ENCODE results near the gene OTOF. TPM values are rescaled to one million over a fixed set of nuclear protein-coding genes. Genes with fewer than 3 reads are reported as not detected.

The OTOF gene
- polyA plus RNA-seq: under 1 TPM; 0.05 to 0.56 (median 0.19) TPM

DNA sequence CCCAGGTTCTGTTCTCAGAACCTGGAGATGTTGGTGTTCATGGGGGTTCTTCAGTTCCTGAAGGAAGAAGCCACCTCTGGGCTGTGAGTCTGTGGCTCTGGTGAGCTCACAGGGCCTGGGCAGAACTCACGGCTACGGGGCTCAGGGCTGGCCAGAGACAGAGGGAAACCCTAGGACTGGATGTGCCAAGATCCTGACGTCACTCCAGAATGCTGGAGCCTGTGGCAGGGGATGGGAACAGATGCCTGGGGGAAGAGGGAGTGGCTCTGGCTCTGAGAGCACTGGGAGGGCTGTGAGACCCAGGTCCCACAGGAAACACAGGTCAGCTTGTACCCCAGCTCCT lies at the start of gene OTOF:
OTOF (minus strand) TSS at position 214 of the 343 bp plus-strand sequence.
- WGBS, 3 donors: 27 to 41% (median 34%) methylated on average over 3 of the region's 3 CpGs

DNA sequence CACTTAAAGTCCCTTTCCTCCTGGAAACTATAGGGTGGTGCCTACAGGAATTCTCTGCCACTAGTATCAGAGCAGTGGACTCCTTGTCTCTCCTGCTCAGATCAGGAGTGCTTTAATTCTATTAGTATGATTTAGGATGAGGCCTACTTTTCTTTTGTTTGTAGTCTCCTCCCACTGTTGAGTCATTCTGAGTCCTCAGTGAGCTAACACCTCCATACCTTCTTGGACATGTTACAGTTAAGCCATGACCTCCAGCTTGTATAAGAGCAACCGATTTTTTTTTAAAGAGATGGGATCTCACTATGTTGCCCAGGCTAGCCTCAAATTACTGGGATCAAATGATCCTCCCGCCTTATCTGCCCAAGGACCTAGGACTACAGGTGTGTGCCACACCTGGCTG lies 48.7 kb upstream of the OTOF start:
- 79 to 89% (median 86%) methylated on average over 2 of the region's 2 CpGs for WGBS, 3 donors
- H3K27ac ChIP-seq (ENCODE audit: low read depth, low read length): no peak overlapping the region

More for the DNA sequence above, at the start of gene OTOF:
- no peak within 1 kb of the TSS for H3K27ac ChIP-seq (ENCODE audit: low read depth, low read length)

DNA sequence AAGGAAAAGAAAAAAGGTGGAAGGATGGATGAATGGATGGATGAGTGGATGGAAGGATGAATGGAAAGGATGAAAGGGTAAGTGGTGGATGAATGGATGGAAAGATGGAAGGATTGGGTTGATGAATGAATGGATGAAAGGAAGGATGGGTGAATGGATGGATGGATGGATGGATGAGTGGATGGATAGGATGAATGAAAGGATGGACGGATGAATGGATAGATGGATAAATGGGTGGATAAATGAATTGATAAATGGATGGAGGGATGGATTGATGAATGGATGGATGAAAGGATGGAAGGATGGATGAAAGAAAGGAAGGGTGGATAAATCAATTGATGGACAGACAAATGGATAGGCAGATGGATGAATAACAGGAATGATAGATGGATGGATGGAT lies 48.2 kb upstream of the OTOF start:
- no peak overlapping the region for H3K27ac ChIP-seq (ENCODE audit: low read depth, low read length)
- WGBS, 3 donors: 80 to 92% (median 92%) methylated on average over 1 of the region's 1 CpG

DNA sequence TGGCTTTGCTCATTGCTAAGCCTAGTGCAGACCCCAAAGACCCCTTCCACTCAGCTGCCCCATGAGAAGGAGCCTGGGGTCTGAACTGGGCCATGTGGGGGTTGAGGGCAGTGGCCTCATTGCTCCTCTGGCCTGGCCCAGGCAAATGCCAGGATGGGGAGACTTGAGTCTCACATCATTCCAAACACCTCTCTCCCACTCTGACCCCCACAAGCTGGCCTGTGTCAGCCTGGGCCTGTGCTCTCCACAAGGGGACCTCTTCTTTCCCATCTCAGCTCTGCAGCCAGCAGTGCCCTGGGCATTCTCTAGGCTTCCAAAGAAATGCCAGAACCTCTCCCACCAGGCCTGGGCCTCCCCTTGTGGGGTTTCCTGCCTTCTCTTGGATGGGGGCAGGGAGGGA lies 45.8 kb upstream of the OTOF start:
- no peak overlapping the region for H3K27ac ChIP-seq (ENCODE audit: low read depth, low read length)

GRCh38 chr2:26522751-26523171 lies 44.8 kb upstream of the OTOF start:
- no peak overlapping the region for H3K27ac ChIP-seq (ENCODE audit: low read depth, low read length)
- WGBS, 3 donors: 73 to 91% (median 76%) methylated on average over 7 of the region's 7 CpGs

- 64 to 72% (median 70%) methylated on average over 6 of the region's 6 CpGs for WGBS, 3 donors
- no peak overlapping the region for H3K27ac ChIP-seq (ENCODE audit: low read depth, low read length)
These were observed 44.4 kb upstream of the OTOF start for GRCh38 chr2:26522325-26522724.

DNA sequence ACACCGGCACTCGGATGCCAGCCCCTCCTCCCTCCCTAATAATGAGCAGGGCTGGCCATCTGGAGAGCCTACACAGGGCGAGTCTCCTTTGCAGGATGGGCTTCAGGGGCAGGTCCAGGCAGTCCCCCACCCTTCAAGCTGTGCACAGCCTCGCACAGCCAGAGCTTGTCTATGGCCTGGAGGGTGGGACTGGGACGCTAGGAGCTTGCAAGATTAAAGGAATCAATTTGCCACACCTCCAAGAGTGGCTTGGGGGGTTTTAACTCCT lies 43.9 kb upstream of the OTOF start:
- WGBS, 3 donors: 39 to 53% (median 44%) methylated on average over 5 of the region's 5 CpGs
- no peak overlapping the region for H3K27ac ChIP-seq (ENCODE audit: low read depth, low read length)

DNA sequence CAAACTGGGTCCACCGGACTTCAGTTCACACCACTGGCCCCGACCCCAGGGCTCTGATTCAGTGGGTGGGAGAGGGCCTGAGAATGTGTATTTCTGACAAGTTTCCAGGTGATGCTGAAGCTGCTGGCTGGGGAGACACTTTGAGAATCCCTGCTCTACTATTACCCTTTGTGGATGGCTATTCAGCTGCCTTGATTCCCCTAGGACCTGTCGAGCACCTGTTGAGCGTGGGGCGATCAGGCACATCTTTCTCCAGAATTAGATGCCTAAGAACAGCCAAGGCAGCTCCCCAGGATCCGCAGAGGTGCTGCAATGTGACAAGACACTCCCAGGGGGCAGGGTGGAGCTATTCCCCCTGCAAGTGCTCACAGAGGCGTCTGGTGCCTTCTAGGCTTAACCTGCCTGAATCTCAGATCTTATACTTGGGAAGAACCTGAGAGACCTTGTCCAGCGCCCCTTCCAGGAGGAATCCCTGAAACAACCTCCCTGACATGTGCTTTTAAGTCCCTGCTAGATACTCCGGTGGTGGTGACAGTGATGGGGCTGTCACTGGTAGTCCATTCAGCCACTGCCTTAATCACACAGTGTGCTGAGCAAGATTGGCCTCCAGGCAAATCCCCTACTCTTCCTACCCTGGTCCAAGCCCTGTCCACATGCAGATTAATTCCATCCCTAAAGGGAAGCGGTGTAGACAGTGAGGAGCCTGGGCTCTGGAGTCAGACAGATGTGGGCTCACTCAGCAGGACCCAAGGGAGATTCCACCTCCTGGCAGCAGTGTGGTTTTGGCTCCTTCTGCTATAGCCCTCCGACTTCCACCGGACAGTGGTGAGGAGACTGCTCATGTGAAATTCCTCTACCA lies 43.4 kb upstream of the OTOF start:
- no peak overlapping the region for H3K27ac ChIP-seq (ENCODE audit: low read depth, low read length)
- WGBS, 3 donors: 52 to 65% (median 62%) methylated on average over 12 of the region's 12 CpGs

DNA sequence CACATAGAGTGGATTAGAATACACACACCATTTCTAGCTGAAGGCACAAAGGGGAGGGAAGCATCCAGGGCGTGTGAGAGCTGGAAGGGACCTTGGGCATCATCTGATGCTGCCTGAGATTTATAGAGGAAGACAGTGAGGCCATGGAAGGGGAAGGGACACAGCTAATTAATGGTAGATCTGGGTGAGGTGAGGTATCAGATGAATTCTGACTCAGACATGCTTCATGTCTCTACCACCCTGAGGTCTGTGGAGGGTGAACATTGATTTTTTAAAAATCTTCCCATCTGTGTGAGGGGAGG lies 42.2 kb upstream of the OTOF start:
- H3K27ac ChIP-seq (ENCODE audit: low read depth, low read length): no peak overlapping the region
- WGBS, 3 donors: 24 to 52% (median 40%) methylated on average over 1 of the region's 1 CpG

GRCh38 chr2:26519396-26520147 lies 41.6 kb upstream of the OTOF start:
- WGBS, 3 donors: 42 to 46% (median 46%) methylated on average over 8 of the region's 8 CpGs
- no peak overlapping the region for H3K27ac ChIP-seq (ENCODE audit: low read depth, low read length)

DNA sequence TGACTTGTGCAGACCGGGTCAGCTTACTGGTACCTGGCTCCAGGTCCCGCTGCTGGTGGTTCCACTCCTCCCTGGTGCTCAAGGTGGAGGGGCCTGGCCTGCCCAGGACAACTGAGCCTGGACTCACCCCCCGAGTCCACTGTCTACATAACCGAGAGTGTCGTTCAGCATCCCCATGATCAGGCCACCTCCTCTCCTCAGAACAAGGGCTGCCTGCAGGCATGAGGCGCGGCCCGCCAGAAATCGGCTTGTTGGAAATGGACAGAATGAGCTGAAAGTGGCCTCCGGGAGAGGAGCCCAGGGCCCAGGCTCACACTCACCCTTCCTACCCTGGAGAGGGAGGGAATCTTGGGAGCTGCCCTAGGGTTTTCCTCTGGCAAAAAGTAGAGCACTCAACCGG lies 38.9 kb upstream of the OTOF start:
- no peak overlapping the region for H3K27ac ChIP-seq (ENCODE audit: low read depth, low read length)
- 86 to 89% (median 87%) methylated on average over 11 of the region's 11 CpGs for WGBS, 3 donors

DNA sequence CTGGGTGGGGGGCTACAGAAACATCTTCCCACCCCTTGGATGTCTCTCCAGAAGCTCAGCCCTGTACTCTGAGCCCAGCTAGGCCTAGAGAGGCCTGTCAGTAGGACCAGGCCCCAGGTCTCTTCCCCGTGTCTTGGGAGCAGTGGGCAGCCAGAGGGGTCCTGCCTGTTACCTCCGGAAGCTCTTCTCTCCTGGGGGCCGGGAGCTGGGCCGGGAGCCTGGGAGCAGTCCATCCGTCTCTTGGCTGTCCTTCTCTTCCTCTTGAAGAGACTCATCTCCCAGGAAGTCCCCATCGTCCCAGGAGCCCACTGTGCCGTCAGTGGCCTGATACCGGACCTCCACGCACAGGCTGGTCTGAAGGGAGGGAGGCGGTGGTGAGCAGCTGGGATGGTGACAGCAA lies 38.3 kb upstream of the OTOF start:
- no peak overlapping the region for H3K27ac ChIP-seq (ENCODE audit: low read depth, low read length)
- 87 to 97% (median 89%) methylated on average over 10 of the region's 10 CpGs for WGBS, 3 donors

- no peak overlapping the region for H3K27ac ChIP-seq (ENCODE audit: low read depth, low read length)
- WGBS, 3 donors: 52 to 76% (median 64%) methylated on average over 5 of the region's 5 CpGs
These were observed 37.8 kb upstream of the OTOF start for GRCh38 chr2:26515771-26516170.

DNA sequence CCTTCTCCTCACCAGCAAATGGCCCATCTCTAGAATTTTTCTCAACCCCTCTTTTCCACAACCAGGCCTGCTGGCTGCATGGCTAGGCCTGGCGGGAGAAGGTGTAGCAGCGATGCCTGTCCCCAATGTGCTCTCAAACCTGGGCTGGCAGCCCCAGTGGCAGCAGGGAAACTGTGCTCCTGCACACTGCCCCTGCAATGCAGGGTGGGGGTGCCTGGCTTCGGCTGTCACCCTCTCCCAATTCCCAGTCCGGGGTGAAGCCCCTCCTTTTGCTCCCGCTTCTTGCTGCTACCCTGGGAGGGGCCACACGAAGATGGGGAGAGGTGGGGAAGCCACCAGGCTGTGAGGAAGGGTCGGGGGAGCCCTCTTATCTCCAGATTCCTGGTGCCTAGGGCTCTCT lies 36.1 kb upstream of the OTOF start:
- 71 to 86% (median 86%) methylated on average over 7 of the region's 7 CpGs for WGBS, 3 donors

DNA sequence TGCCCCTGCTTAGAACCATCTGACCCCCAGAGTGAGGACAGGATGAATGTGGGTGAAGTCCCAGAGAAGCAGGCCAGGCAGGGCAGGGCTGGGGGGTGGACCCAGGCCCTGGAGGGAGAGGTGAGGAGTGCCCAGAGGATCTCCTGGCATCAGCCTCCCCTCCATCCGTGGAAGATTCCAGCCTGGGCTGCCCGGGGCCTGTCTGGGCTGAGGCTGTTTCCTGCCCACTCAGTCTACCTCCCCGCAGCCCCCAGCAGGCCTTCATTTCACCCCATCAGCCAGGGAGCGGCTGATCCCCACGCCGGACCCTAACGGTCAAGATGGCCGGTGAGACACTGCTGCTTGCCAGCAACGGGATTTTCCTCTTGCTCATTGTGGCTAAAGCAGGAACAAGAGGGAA lies 35.3 kb upstream of the OTOF start:
- no peak overlapping the region for H3K27ac ChIP-seq (ENCODE audit: low read depth, low read length)
- 77 to 86% (median 79%) methylated on average over 9 of the region's 9 CpGs for WGBS, 3 donors

More for the DNA sequence above, 36.1 kb upstream of the OTOF start:
- H3K27ac ChIP-seq (ENCODE audit: low read depth, low read length): no peak overlapping the region

DNA sequence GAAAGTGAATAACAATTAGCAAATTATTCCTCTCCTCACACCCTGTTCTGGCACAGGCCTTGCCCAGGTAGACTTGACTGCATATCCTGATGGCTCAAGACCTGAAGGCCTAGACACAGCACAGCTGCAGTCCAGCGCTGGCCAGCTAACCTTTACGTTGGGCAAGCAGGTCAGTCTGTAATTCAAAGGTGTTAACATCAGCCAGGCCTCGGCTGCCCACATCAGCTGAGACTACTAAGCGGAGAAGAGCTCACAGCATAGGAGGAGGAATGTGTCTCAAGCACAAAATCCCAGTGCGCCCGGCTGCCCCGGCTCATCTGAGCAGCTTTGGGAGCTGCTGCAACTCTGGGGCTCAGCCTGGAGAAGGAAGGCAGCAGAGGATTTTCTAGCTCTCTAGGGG lies 33.5 kb upstream of the OTOF start:
- 90 to 95% (median 91%) methylated on average over 7 of the region's 7 CpGs for WGBS, 3 donors
- no peak overlapping the region for H3K27ac ChIP-seq (ENCODE audit: low read depth, low read length)

GRCh38 chr2:26510344-26510973 lies 32.5 kb upstream of the OTOF start:
- WGBS, 3 donors: 84 to 88% (median 85%) methylated on average over 18 to 21 of the region's 21 CpGs
- no peak overlapping the region for H3K27ac ChIP-seq (ENCODE audit: low read depth, low read length)

GRCh38 chr2:26509141-26509540 lies 31.2 kb upstream of the OTOF start:
- WGBS, 3 donors: 83 to 90% (median 89%) methylated on average over 6 of the region's 6 CpGs
- no peak overlapping the region for H3K27ac ChIP-seq (ENCODE audit: low read depth, low read length)

GRCh38 chr2:26507932-26508331 lies 30.0 kb upstream of the OTOF start:
- WGBS, 3 donors: 72 to 90% (median 88%) methylated on average over 5 of the region's 5 CpGs

DNA sequence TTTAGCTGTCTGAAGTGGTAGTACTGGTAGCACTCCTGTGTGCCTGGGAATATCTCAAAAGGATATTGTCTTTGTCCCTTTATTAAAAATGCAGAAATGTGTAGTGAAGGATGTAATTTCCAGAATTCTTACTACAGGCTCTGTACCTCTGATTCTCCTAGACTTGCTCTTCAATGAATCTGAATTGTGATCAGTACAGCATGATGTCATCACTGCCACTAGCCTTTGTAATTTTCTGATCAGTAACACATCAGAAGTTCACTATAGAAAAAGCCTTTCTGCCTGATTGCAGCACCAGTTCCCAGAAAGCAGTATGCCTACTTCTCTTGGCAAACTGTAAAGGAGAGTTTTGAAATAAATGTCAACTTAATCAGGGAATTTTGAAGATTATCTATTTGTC lies 29.2 kb upstream of the OTOF start:
- no peak overlapping the region for H3K27ac ChIP-seq (ENCODE audit: low read depth, low read length)

More at GRCh38 chr2:26507932-26508331, 30.0 kb upstream of the OTOF start:
- no peak overlapping the region for H3K27ac ChIP-seq (ENCODE audit: low read depth, low read length)
